Endothelial cell (in vitro differentiated cells): ENCODE data around the gene TRIM59. TPM values are rescaled to one million over a fixed set of nuclear protein-coding genes. Genes with fewer than 3 reads are reported as not detected.

Experiments
- DNase-seq: peaks from one replicate; pipeline ENCODE4 v3.0.0; 2021; ENCODE audit warnings: low spot score
- H3K27ac Mint-ChIP-seq: one replicate; pipeline ENCODE4 v1.8.0; 2021; ENCODE audit warnings: mixed read lengths, inconsistent platforms; ENCODE audit not compliant: unreplicated experiment
- H3K27me3 Mint-ChIP-seq: one replicate; pipeline ENCODE4 v1.8.0; 2021; ENCODE audit warnings: mild to moderate bottlenecking, moderate library complexity, mixed read lengths, inconsistent platforms; ENCODE audit not compliant: unreplicated experiment
- H3K36me3 Mint-ChIP-seq: one replicate; pipeline ENCODE4 v1.8.0; 2021; ENCODE audit warnings: mild to moderate bottlenecking, low read depth, mixed read lengths, inconsistent platforms; ENCODE audit not compliant: unreplicated experiment
- H3K4me1 Mint-ChIP-seq: one replicate; pipeline ENCODE4 v1.8.0; 2021; ENCODE audit warnings: mild to moderate bottlenecking, mixed read lengths, inconsistent platforms; ENCODE audit not compliant: unreplicated experiment
- H3K4me3 Mint-ChIP-seq: one replicate; pipeline ENCODE4 v1.8.0; 2021; ENCODE audit warnings: mild to moderate bottlenecking, mixed read lengths, inconsistent platforms; ENCODE audit not compliant: unreplicated experiment
- H3K9me3 Mint-ChIP-seq: one replicate; pipeline ENCODE4 v1.8.0; 2021; ENCODE audit warnings: mixed read lengths, inconsistent platforms; ENCODE audit not compliant: unreplicated experiment
- long read RNA-seq: library from polyadenylated mRNA; unstranded; transcript quantifications from one replicate; pipeline ENCODE4 v2.0.0, GENCODE V29; 2020; ENCODE audit not compliant: unreplicated experiment
- total RNA-seq: library from RNA; stranded (reverse); fragmentation: NEBNext Ultra II Directional; extraction: Animal tissue kit (Norgen Biotek cat#: 25700); gene quantifications from one replicate; pipeline ENCODE4 v1.2.1, GENCODE V29; 2021; ENCODE audit not compliant: unreplicated experiment
- TF ChIP-seq, protein P1 (sequence below): fragments of 200-600 bp; sonication (generic); IDR thresholded peaks from one replicate; pipeline ENCODE4 v1.5.0; 2021; ENCODE audit warnings: antibody characterized with exemption; ENCODE audit not compliant: unreplicated experiment

TRIM59 gene, protein sequence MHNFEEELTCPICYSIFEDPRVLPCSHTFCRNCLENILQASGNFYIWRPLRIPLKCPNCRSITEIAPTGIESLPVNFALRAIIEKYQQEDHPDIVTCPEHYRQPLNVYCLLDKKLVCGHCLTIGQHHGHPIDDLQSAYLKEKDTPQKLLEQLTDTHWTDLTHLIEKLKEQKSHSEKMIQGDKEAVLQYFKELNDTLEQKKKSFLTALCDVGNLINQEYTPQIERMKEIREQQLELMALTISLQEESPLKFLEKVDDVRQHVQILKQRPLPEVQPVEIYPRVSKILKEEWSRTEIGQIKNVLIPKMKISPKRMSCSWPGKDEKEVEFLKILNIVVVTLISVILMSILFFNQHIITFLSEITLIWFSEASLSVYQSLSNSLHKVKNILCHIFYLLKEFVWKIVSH
- 12.8 TPM for total RNA-seq
- long read RNA-seq, partial matches to known transcripts, result 0 of 3 reads
- long read RNA-seq, other reads (novel, unspliced or antisense), result 1 of 3 reads

DNA sequence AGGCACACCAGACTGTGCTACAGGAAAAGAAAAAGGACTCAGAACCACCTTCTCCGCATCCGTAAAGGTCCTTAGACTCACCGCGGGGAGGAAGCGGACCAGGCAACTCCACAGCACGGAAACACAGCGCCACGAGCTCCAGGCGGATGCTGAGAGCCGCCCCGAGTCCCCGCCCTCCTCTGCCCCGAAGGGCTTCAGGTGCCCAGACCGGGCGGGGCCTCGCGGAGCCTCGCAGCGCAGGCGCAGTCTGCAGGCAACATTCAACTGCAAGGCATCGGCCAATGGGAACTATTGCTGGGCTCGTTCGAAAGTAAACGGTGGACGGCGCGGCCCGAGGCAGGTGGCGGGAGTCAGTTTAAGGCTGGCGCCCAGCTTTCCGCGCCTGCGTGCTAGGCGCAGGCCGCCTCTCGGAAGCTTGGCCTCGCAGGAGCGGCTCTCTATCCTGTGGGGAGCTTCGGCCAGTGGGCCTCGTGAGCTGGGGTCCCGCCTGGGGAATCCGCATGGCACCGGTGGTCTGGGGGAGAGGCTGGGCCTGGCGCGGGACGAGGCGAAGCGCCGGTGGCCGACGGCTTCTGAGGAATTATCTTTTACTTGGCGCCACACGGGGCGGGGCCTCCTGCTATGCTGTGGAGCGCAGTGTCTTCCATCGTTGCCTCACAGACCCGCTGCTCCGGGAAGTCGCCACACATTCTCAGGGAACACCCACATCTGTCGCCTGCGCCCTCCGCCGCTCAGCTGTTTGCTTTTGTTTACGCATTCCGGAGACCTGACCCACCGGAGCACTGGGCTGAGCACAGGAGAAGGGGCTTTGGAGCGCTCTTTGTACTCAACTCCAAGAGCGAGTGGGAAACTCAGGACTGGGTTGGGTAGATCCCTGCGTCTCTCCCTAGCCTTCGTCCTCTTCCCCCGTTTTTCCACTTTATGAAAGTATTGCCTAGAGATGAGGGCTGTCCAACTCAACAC is at the start of gene TRIM59:
TSS of gene TRIM59 (minus strand) at position 151 of the 963 bp plus-strand sequence. CDS start 10,603 bp downstream, outside the sequence.
- Mint-ChIP-seq H3K27ac (peak within 1 kb of the TSS; percentile 96), H3K27me3 (peaks cover 2% of the 10 kb centered on the region), H3K4me1 (peaks cover 14% of the 10 kb centered on the region), H3K36me3 (peaks cover 4% of the 10 kb centered on the region), H3K9me3 (no peaks in the 10 kb centered on the region), H3K4me3 (peak within 1 kb of the TSS; percentile 97)
- peak; percentile 94 for DNase-seq
- TF ChIP-seq, protein P1, sequence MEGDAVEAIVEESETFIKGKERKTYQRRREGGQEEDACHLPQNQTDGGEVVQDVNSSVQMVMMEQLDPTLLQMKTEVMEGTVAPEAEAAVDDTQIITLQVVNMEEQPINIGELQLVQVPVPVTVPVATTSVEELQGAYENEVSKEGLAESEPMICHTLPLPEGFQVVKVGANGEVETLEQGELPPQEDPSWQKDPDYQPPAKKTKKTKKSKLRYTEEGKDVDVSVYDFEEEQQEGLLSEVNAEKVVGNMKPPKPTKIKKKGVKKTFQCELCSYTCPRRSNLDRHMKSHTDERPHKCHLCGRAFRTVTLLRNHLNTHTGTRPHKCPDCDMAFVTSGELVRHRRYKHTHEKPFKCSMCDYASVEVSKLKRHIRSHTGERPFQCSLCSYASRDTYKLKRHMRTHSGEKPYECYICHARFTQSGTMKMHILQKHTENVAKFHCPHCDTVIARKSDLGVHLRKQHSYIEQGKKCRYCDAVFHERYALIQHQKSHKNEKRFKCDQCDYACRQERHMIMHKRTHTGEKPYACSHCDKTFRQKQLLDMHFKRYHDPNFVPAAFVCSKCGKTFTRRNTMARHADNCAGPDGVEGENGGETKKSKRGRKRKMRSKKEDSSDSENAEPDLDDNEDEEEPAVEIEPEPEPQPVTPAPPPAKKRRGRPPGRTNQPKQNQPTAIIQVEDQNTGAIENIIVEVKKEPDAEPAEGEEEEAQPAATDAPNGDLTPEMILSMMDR, result no peak

DNA sequence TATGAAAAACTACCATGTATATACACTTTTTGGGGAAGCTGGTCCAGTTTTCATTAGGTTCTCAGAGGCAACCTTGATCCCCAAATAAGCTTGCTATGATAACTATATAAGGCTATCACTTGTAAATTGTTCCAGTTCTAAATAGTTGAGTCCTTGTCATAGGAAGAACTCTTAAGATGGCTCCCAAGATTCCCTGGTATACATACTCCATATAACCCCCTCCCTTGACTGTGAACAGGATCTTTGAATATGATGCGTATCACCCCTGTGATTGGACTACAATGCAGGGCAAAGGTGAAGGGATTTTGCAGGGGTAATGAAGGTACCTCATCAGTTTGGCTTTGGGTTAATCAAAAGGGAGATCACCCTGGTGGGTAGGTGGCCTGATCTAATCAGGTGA is 48.6 kb upstream of the TRIM59 start:
- peaks cover 9% of the 10 kb centered on the region for H3K36me3 Mint-ChIP-seq
- H3K27ac Mint-ChIP-seq, result no peak overlapping the region
- H3K9me3 Mint-ChIP-seq, result no peaks in the 10 kb centered on the region
- DNase-seq, result no peak
- TF ChIP-seq, protein P1, result no peak
- no peaks in the 10 kb centered on the region for H3K27me3 Mint-ChIP-seq
- H3K4me1 Mint-ChIP-seq, result no peaks in the 10 kb centered on the region
- H3K4me3 Mint-ChIP-seq, result no peak overlapping the region

DNA sequence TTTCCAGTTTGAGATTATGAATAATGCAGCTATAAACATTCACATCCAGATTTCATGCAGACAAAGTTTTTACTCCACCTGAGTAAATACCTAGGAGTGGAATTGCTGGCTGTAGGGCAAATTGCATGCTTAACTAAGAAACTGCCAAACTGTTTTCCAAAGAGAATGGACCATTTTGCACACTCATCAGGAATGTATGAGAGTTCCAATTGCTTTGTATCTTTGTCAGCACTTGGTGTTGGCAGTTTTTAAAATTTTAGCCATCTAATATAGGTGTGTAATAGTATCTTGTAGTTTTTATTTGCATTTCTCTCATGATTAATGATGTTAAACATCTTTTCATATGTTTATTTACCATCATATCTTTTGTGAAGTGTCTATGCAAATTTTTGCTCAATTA is 40.6 kb upstream of the TRIM59 start:
- Mint-ChIP-seq H3K9me3 (no peaks in the 10 kb centered on the region), H3K4me3 (no peak overlapping the region), H3K4me1 (no peaks in the 10 kb centered on the region), H3K36me3 (no peaks in the 10 kb centered on the region), H3K27ac (no peak overlapping the region), H3K27me3 (no peaks in the 10 kb centered on the region)
- TF ChIP-seq, protein P1, result no peak
- no peak for DNase-seq

DNA sequence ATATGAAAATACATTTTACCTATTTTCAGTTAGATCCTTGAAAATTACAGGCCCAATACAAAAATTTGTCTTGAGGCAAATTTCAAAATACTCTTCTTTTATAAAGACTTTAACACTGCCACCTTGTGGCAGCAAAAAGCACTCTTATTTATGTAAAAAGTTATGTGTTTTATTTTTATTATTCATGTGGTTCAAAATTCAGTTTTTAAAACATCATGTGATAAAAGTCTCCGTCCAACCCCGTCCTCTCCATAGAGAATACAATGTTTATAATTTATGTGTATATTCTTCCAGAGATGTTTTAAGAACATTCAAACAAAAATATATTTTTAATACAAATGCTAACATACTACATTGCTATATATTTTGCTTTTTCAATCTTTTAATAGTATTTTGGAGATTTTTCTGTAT is 36.9 kb upstream of the TRIM59 start:
- no peak overlapping the region for H3K27ac Mint-ChIP-seq
- peaks cover 1% of the 10 kb centered on the region for H3K27me3 Mint-ChIP-seq
- no peaks in the 10 kb centered on the region for H3K36me3 Mint-ChIP-seq
- TF ChIP-seq, protein P1, result peak; percentile 91
- H3K4me1 Mint-ChIP-seq, result peaks cover 10% of the 10 kb centered on the region
- H3K4me3 Mint-ChIP-seq, result no peak overlapping the region
- no peak for DNase-seq
- H3K9me3 Mint-ChIP-seq, result no peaks in the 10 kb centered on the region
